ENCODE results near the gene ANKRD6.

ANKRD6 gene

DNA sequence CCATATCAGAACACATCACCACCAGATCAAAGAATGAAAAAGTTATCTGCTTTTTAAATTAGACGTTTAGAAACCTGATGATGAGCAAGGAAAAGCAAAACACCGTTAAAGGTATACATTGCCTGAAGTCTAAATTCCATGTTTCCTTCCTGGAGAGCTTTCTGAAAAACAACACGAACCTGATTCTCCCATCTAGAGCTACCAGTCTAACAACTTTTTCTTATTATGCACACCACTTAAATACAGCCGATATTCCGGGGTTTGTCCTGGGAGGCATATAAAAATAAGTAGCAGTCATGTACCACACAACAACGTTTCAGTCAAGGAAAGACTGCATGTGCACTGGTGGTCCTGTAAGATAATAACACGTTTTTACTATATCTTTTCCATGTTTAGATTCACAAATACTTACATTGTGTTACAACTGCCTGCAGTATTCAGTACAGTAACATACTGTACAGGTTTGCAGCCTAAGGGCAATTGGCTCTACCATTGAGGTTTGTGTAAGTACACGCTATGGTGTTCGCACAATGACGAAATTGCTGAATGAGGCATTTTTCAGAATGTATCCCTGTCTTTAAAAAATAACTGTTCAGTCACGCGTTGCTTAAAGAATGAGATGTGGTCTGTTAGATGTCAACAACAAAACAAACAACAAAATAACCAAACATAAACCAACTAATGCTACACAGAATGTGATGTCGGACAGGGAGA is 224.7 kb downstream of the ANKRD6 start:
- no peak for DNase-seq (ENCODE audit: low read depth in 3 of 3)

DNA sequence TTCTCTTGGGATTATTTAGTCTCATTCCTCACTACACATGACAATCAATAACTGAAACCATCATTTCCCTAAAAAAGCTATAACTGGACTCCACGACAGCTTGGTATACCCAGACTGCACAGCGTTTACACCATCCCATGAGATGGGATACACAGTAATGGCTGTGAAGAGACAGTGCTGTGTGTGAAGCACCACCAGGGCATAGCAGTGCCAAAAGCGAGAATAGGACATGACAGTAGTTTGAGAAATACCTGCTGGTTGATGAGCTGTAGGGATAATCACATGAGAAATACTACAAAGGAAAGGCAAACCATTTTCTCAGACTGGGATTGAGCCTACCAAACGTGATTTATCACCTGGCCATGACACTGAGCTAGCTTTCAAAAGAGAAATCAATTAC is 228.0 kb downstream of the ANKRD6 start:
- no peak for DNase-seq (ENCODE audit: low read depth in 3 of 3)

DNA sequence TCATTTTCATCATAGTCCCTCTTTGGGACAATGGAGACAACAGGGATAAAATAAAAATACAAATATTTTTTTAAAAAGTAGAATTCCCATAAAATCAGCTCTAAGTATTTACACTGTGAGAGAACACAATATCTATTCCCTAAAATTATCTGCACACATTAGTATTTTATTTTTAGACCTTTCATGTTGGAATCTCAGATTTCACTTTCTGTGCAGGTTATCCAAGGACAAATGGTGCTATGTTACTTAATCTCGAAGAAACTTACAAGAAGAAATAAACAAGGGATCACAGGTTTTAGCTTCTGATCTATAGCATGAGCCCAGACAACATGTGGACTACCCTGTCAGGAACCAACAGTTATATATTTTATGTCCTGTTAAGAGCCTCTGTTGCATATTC is 228.6 kb downstream of the ANKRD6 start:
- DNase-seq (ENCODE audit: low read depth in 3 of 3): no peak

DNA sequence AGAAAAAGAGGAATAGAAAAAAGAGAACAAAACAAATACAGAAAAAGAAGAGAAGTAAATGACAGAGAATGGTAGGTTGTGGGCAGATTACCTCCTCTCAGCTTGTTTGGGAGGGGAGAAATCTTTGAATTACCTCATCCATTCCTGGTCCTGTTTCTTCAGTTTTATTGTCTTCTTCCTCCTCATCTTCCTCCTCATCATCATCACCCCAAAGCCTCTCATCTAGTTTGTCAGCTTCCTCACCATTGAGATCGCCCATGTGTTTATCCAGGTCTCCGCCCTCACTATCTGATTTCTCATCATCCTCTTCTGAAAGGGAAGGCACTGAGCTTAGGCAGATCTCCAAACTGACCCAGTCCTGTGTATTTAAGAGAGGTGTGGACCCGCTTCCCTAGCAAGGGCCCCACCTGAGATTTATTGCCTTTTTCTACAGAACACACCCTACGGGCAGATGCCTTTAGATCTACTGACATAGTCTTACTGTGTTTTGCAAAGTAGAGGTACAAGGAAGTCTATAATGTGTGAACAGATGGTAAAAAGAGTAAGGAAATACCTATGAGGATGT is 229.8 kb downstream of the ANKRD6 start:
- no peak for DNase-seq (ENCODE audit: low read depth in 3 of 3)

DNA sequence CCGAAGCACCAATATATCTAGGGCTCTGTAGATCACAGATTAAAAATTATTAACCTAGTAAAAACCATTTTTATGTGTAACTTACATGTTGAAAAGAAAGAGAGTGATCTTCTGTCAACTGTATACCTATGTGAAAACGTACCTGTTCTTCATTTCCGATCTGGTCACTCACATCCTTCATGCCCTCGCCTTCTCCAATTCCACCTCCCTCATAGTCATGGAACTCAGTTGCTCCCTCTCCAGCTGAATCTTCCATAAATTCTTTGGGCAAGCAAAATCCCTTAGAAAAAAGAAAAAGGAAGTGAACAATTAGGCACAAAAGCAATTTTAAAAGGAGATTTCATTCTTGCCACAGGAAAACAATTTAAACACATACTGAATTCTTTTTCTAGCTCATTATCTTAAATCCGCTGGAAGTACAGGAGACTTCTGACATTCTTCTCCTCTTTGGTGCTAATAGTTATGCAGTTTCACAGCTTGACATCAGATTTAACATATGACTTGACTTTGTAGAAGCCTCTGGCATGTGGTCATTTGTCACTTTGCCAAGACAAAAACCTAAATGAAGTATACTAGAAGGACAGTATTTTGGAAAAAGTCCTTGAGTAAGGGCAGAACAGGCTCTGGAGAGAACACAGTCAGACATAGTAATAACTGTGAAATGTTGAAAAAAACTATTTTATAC is 235.1 kb downstream of the ANKRD6 start:
- no peak for DNase-seq (ENCODE audit: low read depth in 3 of 3)

DNA sequence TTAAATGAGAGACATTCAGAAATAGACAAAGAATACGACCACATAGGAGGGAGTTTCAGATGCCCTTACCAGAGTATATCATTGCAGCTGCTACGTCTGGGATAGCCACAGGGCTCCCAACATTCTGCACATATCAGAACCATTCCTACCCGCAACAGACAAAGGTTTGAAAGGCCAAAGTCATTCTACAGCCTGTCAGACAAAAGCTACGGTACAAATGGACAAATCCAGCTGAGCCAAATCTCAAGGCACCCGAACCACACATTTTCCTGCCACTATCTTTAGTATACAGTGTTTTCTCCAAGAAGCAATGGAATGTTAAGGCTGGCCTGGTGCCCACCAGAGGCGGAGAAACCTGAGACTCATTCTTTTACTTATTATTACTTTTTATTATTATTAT is 236.1 kb downstream of the ANKRD6 start:
- DNase-seq (ENCODE audit: low read depth in 3 of 3): no peak

DNA sequence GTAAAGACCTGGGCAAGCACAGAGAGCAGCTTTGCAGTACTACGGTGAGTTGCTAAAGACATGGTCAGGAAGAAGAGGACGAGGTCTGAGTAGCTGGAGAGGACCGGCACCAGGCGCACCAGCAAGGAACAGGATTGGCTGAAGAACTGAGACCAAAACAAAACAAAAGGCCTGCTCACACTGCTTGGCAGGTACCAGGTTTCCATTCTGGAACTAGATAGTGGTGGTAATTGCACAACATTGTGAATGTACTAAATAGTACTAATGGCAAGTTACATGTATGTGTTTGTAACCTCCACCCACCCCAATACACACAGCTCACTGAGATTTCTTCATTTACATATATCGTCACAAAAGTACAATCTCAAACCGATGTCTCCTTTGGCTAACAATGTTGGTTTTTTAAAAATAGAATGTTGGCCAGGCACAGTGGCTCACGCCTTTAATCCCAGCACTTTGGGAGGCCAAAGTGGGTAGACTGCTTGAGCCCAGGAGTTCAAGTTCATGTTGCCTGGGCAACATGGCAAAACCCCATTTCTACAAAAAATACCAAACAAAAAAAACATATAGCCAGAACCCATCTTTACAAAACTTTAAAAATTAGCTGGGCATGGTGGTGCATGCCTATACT is 238.1 kb downstream of the ANKRD6 start:
- DNase-seq (ENCODE audit: low read depth in 3 of 3): no peak

DNA sequence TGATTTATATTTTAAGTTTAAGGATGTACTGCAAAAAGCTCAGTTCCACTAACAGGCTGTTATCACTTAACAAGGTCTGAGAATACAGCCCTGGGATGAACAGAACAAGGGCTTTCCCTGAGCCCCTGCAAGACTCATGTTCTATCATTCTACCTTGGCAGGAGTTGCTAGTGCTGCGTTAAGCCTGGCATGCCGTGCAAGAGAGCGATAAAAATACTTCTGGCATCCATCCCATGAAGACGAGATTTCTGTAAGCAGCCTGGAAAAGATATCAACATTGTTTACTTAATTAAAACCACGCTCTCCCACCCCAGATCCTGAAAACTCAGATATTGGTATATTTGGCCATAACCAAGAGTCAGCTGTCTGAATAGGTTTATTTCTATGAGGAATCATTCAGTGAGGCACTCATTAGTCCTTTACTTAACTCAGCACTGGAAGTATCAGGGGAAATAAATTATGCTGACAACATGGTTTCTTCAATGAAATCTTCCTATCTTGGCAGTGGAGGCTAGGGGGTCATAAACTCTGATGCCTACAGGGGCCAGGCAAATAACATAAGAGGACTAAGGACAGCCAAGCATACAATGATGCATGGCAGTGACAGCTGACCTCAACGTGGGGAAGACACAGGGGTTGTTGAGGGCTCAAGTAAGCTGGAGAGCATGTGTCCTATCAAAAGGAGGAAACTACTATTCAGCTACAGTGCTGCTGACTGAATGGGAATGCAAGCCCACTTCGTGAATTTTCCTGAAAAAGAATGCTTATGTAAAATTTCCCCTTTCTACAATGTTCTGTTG is 243.2 kb downstream of the ANKRD6 start:
- DNase-seq (ENCODE audit: low read depth in 3 of 3): no peak

DNA sequence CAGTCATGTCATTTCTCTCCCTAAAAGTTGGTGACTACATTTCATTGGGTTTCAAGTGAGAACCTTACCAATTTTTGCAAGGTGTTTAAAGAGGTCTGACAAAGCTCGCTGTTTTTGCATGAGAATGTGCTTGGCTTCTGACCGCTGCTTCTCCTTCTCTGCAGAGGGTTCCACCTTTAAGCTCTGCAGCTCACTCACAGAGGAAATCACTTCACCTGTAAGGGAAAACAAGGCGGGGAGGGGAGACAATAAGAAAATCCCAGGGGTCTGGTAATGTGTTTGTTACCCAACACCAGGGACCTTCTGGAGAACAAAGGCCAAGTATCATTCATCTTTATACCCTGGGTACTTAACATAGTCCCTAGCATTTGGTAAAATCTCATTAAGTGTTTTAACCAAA is 245.6 kb downstream of the ANKRD6 start:
- DNase-seq (ENCODE audit: low read depth in 3 of 3): no peak

DNA sequence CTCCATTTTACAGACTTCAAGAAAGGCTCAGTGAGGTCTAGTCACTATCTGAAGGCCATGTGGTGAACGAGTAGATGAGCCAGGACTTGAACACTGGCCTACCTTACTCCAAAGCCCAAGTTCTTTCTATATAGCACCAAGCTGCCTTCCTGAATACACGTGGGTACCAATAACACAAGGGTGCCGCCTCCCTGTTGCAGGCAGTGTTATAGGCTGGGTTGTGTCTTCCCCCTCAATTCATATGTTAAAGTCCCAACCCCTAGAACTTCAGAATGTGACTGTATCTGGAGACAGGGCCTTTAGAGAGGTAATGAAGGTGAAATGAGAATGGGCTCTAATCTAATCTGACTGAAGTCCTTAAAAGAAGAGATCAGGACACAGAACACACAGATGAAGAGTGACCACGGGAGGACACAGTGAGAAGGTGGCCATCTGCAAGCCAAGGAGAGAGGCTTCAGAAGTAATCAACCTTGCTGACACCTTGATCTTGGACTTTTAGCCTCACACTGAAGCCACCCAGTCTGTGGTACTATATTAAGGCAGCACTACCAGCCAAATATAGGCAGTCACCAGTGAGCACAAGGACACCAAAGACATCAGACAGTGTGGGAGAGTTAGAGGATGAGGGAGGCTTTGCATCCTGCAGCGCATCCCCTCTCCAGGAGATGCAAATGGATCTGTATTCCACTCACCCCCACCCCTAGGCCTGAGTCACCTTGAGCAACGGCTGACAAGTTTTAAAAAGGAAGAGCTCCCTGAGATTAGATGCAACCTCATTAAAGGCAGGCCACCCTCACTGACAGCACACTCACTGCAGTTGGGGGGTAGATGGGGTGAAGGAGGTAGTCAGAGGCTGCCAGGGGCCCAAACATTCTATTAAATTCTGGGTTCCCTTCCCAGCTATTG is 246.5 kb downstream of the ANKRD6 start:
- no peak for DNase-seq (ENCODE audit: low read depth in 3 of 3)

DNA sequence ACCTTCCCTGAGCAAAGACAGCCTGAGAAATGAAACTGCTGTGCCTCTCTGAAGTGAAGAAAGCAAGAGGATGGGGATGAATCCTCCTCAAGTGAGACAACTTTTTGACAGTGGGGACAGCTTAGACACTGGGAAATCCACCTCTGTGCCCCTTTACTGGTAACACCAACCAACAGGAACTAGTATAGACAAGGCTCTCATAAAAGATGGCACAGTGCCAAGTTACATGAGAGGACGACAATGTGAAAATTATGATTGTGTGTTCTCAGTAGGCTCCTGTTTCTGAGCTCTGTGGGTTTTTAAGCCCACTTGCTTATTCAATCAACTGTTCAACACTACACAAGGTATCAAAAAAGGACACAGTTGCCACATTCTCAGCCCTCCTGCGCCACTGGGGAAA is 247.2 kb downstream of the ANKRD6 start:
- DNase-seq (ENCODE audit: low read depth in 3 of 3): no peak

DNA sequence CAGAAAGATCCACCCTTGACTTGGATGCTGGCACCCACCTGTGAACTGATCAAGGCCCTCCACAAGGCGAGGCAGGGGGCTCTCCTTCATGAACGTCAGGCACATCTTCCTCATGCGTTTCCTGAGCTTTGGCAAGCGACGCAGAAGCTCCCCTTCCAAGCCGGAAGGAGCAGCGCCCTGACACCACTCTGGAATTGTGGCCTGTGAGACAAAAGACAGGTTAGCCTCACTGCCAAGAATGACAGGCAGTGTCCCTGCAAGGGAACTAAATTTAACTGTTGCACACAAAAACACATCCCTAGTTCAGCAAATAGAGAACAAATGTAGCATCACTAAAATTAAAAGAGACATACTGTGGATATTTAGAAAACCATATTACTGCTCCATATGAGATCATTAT is 247.6 kb downstream of the ANKRD6 start:
- DNase-seq (ENCODE audit: low read depth in 3 of 3): no peak

DNA sequence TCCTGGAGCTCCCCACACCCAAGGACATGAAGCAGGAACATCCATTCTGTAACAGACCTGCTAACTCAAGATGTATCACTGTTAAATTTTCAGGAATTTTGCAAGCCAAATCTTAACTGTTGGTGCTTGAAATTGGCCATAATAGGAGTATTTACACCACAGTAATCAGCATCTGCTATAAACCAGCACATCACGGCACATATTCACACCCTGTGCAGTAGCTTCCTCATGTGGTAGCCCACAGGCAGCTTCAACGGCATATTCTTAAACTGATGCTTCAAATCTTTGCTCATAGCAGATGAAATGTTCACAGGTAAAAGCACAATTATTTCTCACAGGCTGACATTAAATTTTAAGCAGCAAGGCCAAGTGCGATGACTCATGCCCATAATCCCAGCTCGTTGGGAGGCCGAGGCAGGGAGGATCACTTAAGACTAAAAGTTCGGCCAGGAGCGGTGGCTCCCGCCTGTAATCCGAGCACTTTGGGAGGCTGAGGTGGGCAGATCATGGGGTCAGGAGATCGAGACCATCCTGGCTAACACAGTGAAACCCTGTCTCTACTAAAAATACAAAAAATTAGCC is 249.1 kb downstream of the ANKRD6 start:
- no peak for DNase-seq (ENCODE audit: low read depth in 3 of 3)

DNA sequence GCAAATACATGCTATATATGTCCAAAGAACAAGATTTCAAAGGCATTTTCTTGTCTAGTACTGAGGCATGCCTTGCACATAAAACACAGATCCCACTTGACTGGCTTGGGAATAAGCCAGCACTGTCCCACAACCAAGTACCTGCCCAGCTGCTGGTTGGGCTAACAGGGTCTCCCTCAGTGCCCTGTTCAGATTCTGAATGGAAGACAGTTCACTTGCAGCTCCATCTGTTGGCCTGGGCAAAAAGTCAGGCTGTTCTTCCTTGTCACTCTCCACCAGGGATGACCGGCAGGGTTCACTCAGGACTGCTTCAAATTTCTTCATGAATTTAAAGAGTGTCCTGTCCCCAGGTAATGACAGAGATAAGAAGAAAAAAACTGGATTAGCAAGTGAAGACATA is 250.0 kb downstream of the ANKRD6 start:
- DNase-seq (ENCODE audit: low read depth in 3 of 3): no peak

Measured in stimulated activated CD4-positive, alpha-beta T cell treated with anti-CD3 and anti-CD28 coated beads, TNF-alpha, amount 100 ng/mL, for 4 hours (primary cell).